Activated naive CD8-positive, alpha-beta T cell treated with anti-CD3 and anti-CD28 coated beads, Interleukin-2, amount 50 U/mL, for 24 hours (primary cell): ENCODE results near the gene PRADC1.

Source experiments
- ATAC-seq: fragments of 150-1000 bp; cut with Tn5 transposase; one replicate; pipeline ENCODE4 v1.10.0; 2021
- DNase-seq: peaks from one replicate; pipeline ENCODE4 v3.0.0; 2021
- H3K27ac Mint-ChIP-seq: one replicate; pipeline ENCODE4 v1.8.0; 2021; ENCODE audit warnings: mild to moderate bottlenecking, mixed read lengths
- H3K27me3 Mint-ChIP-seq: one replicate; pipeline ENCODE4 v1.8.0; 2021; ENCODE audit warnings: mixed read lengths
- H3K36me3 Mint-ChIP-seq: one replicate; pipeline ENCODE4 v1.8.0; 2021; ENCODE audit warnings: low read depth, mixed read lengths
- H3K4me1 Mint-ChIP-seq: one replicate; pipeline ENCODE4 v1.8.0; 2021; ENCODE audit warnings: mixed read lengths
- H3K4me3 Mint-ChIP-seq: one replicate; pipeline ENCODE4 v1.8.0; 2021; ENCODE audit warnings: mild to moderate bottlenecking, moderate library complexity, mixed read lengths
- H3K9me3 Mint-ChIP-seq: one replicate; pipeline ENCODE4 v1.8.0; 2021; ENCODE audit warnings: mixed read lengths

The PRADC1 gene

GRCh38 chr2:73233932-73234832 lies 1.1 kb upstream of the PRADC1 start, which contains the start of gene CCT7:
TSS of gene CCT7 (plus strand) at chr2:73234308. CDS start at chr2:73234379, 71 bp downstream.
- peaks cover 37% of the 10 kb centered on the region for H3K36me3 Mint-ChIP-seq
- H3K9me3 Mint-ChIP-seq: no peaks in the 10 kb centered on the region
- no peaks in the 10 kb centered on the region for H3K27me3 Mint-ChIP-seq
- ATAC-seq (peak; percentile 70), DNase-seq (peak; percentile 85)
- peak within 1 kb of the TSS; percentile 95 for H3K27ac Mint-ChIP-seq
- H3K4me1 Mint-ChIP-seq: peaks cover 44% of the 10 kb centered on the region
- H3K4me3 Mint-ChIP-seq: peak within 1 kb of the TSS; percentile 99

- Mint-ChIP-seq H3K36me3 (peaks cover 25% of the 10 kb centered on the region), H3K4me3 (peak overlapping the region; percentile 99), H3K9me3 (no peaks in the 10 kb centered on the region), H3K27ac (peak overlapping the region; percentile 95), H3K4me1 (peaks cover 32% of the 10 kb centered on the region), H3K27me3 (no peaks in the 10 kb centered on the region)
- peak; percentile 42 for DNase-seq
- ATAC-seq: no peak
Measured at GRCh38 chr2:73232403-73233153, 461 bp downstream of the PRADC1 start.

GRCh38 chr2:73228631-73229030 lies 4.4 kb downstream of the PRADC1 start:
- no peak for ATAC-seq
- Mint-ChIP-seq H3K27me3 (no peaks in the 10 kb centered on the region), H3K4me1 (peaks cover 12% of the 10 kb centered on the region), H3K9me3 (no peaks in the 10 kb centered on the region), H3K4me3 (no peak overlapping the region), H3K27ac (no peak overlapping the region), H3K36me3 (no peaks in the 10 kb centered on the region)
- DNase-seq: no peak

GRCh38 chr2:73227086-73227485 lies 6.0 kb downstream of the PRADC1 start:
- no peak overlapping the region for H3K4me3 Mint-ChIP-seq
- H3K36me3 Mint-ChIP-seq: no peaks in the 10 kb centered on the region

GRCh38 chr2:73225513-73226360 lies 7.3 kb downstream of the PRADC1 start:
- ATAC-seq: no peak
- Mint-ChIP-seq H3K36me3 (peaks cover 6% of the 10 kb centered on the region), H3K27me3 (no peaks in the 10 kb centered on the region), H3K4me1 (peaks cover 5% of the 10 kb centered on the region), H3K9me3 (no peaks in the 10 kb centered on the region), H3K27ac (no peak overlapping the region), H3K4me3 (no peak overlapping the region)
- DNase-seq: no peak

More at GRCh38 chr2:73227086-73227485, 6.0 kb downstream of the PRADC1 start:
- ATAC-seq: no peak
- H3K4me1 Mint-ChIP-seq: peaks cover 5% of the 10 kb centered on the region
- H3K27ac Mint-ChIP-seq: no peak overlapping the region
- H3K9me3 Mint-ChIP-seq: no peaks in the 10 kb centered on the region
- H3K27me3 Mint-ChIP-seq: no peaks in the 10 kb centered on the region
- no peak for DNase-seq

- Mint-ChIP-seq H3K27ac (peak overlapping the region; percentile 32), H3K4me1 (peaks cover 5% of the 10 kb centered on the region), H3K36me3 (peaks cover 12% of the 10 kb centered on the region), H3K9me3 (no peaks in the 10 kb centered on the region), H3K27me3 (no peaks in the 10 kb centered on the region), H3K4me3 (no peak overlapping the region)
- ATAC-seq (no peak), DNase-seq (no peak)
Measured at GRCh38 chr2:73223821-73224220, 9.2 kb downstream of the PRADC1 start.

GRCh38 chr2:73218298-73218697 lies 14.7 kb downstream of the PRADC1 start:
- H3K27me3 Mint-ChIP-seq: no peaks in the 10 kb centered on the region
- no peaks in the 10 kb centered on the region for H3K9me3 Mint-ChIP-seq
- H3K4me1 Mint-ChIP-seq: peaks cover 24% of the 10 kb centered on the region
- ATAC-seq (no peak), DNase-seq (no peak)
- H3K4me3 Mint-ChIP-seq: no peak overlapping the region
- H3K27ac Mint-ChIP-seq: no peak overlapping the region
- peaks cover 12% of the 10 kb centered on the region for H3K36me3 Mint-ChIP-seq

GRCh38 chr2:73217826-73218225 lies 15.2 kb downstream of the PRADC1 start:
- H3K4me3 Mint-ChIP-seq: no peak overlapping the region
- peaks cover 28% of the 10 kb centered on the region for H3K4me1 Mint-ChIP-seq

GRCh38 chr2:73217160-73217559 lies 15.9 kb downstream of the PRADC1 start:
- no peak overlapping the region for H3K4me3 Mint-ChIP-seq
- peaks cover 12% of the 10 kb centered on the region for H3K36me3 Mint-ChIP-seq
- H3K9me3 Mint-ChIP-seq: no peaks in the 10 kb centered on the region
- DNase-seq (no peak), ATAC-seq (no peak)
- H3K4me1 Mint-ChIP-seq: peaks cover 33% of the 10 kb centered on the region
- no peak overlapping the region for H3K27ac Mint-ChIP-seq
- H3K27me3 Mint-ChIP-seq: no peaks in the 10 kb centered on the region

More at GRCh38 chr2:73217826-73218225, 15.2 kb downstream of the PRADC1 start:
- peaks cover 12% of the 10 kb centered on the region for H3K36me3 Mint-ChIP-seq
- ATAC-seq (no peak), DNase-seq (no peak)
- no peaks in the 10 kb centered on the region for H3K27me3 Mint-ChIP-seq
- no peaks in the 10 kb centered on the region for H3K9me3 Mint-ChIP-seq
- no peak overlapping the region for H3K27ac Mint-ChIP-seq

- no peaks in the 10 kb centered on the region for H3K27me3 Mint-ChIP-seq
- H3K9me3 Mint-ChIP-seq: no peaks in the 10 kb centered on the region
- peak overlapping the region; percentile 95 for H3K27ac Mint-ChIP-seq
- peaks cover 33% of the 10 kb centered on the region for H3K4me1 Mint-ChIP-seq
- H3K36me3 Mint-ChIP-seq: peaks cover 6% of the 10 kb centered on the region
- no peak for DNase-seq
- ATAC-seq: no peak
- peak overlapping the region; percentile 96 for H3K4me3 Mint-ChIP-seq
Measured at GRCh38 chr2:73215254-73215653, 17.8 kb downstream of the PRADC1 start.

- Mint-ChIP-seq H3K27me3 (peaks cover 2% of the 10 kb centered on the region), H3K27ac (peak within 1 kb of the TSS; percentile 95), H3K4me3 (peak within 1 kb of the TSS; percentile 96), H3K36me3 (peaks cover 6% of the 10 kb centered on the region), H3K9me3 (no peaks in the 10 kb centered on the region), H3K4me1 (peaks cover 33% of the 10 kb centered on the region)
- ATAC-seq (peak; percentile 86), DNase-seq (peak; percentile 94)
Measured at GRCh38 chr2:73214120-73215035, 18.7 kb downstream of the PRADC1 start, which contains the start of gene SMYD5. TSS of gene SMYD5 (plus strand) at chr2:73214245. CDS start at chr2:73214267, 22 bp downstream.

- peaks cover 7% of the 10 kb centered on the region for H3K27me3 Mint-ChIP-seq
- DNase-seq (peak; percentile 83), ATAC-seq (peak; percentile 84)
- H3K36me3 Mint-ChIP-seq: no peaks in the 10 kb centered on the region
- H3K4me3 Mint-ChIP-seq: no peak overlapping the region
- peaks cover 33% of the 10 kb centered on the region for H3K4me1 Mint-ChIP-seq
- no peaks in the 10 kb centered on the region for H3K9me3 Mint-ChIP-seq
- no peak overlapping the region for H3K27ac Mint-ChIP-seq
Measured at GRCh38 chr2:73212448-73213176, 20.4 kb downstream of the PRADC1 start.

- peaks cover 33% of the 10 kb centered on the region for H3K4me1 Mint-ChIP-seq
- H3K36me3 Mint-ChIP-seq: no peaks in the 10 kb centered on the region
- H3K9me3 Mint-ChIP-seq: no peaks in the 10 kb centered on the region
- H3K27ac Mint-ChIP-seq: no peak overlapping the region
- DNase-seq (no peak), ATAC-seq (no peak)
- peaks cover 7% of the 10 kb centered on the region for H3K27me3 Mint-ChIP-seq
- no peak overlapping the region for H3K4me3 Mint-ChIP-seq
Measured at GRCh38 chr2:73212098-73212447, 21.0 kb downstream of the PRADC1 start.
